IPS-NIHi11 (cell line): ENCODE data around the gene ALK.

ENCODE experiments used
- DNase-seq: peaks from one replicate; pipeline ENCODE4 v3.0.0; 2012; ENCODE audit warnings: mixed read lengths, low spot score

The ALK gene

GRCh38 chr2:29606104-29607037, 315.0 kb downstream of the ALK start:
- DNase-seq = no peak

DNA sequence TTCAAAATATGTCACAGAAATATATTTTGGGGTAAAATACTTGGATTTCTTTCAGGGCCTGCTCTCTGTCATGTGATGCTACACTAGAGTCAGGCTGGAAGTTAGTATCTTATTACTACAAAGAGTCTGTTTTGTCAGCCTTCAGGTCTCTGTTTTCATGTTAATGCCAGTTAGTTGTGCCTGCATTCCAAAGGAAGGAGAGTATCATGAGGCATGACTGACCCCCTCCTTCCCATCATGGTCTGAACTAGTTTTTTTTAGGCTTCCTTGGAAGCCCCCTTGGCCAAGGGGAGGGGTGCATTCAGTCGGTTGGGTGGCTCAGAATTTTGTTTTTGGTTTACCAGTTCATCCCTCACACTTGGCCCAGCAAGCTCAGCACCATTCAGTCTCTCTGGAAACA, 318.0 kb downstream of the ALK start:
- peak; percentile 52 for DNase-seq

DNA sequence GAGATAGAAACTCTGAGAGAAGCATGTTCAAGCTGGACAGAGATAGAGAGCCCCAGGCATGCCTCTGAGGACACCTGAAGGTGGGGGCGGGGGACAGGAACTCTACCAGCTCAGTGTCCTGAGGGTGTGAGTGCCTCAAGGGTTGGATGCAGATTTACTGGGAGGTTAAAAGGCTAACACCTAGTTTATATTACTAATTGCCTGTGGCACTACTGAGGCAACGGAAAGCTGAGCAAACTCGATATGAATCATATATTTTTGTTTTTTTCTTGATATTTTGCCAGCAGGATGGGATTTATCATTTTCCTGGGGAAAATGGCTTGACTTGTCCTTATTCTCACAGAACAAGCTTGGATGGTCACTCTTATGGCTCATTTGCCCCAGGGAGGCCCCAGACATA, 319.5 kb downstream of the ALK start:
- DNase-seq = no peak

- no peak for DNase-seq
Measured at GRCh38 chr2:29601321-29601720, 320.1 kb downstream of the ALK start.

GRCh38 chr2:29599946-29600345, 321.4 kb downstream of the ALK start:
- no peak for DNase-seq

DNA sequence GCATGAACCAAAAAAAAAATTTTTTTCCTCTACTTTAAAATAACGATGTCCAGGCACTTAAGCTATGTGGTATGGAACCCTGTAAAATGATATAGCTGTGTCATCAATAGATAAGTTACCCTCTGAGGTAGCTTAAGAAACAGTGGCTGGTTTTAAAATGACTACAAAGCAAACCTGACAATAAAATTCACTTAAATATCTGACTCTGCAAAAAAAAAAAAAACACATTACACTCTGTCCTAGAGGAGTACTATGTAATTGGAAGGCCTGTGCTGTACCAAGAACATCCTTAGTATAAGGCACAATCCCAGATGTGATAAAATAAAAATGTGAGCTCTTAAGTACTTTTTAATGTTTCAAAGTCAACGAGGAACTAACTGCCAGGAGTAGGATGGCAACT, 322.4 kb downstream of the ALK start:
- DNase-seq = no peak

- DNase-seq = no peak
Measured at GRCh38 chr2:29597035-29597434, 324.4 kb downstream of the ALK start.

- DNase-seq = no peak
Measured at GRCh38 chr2:29596584-29596983, 324.8 kb downstream of the ALK start.

DNA sequence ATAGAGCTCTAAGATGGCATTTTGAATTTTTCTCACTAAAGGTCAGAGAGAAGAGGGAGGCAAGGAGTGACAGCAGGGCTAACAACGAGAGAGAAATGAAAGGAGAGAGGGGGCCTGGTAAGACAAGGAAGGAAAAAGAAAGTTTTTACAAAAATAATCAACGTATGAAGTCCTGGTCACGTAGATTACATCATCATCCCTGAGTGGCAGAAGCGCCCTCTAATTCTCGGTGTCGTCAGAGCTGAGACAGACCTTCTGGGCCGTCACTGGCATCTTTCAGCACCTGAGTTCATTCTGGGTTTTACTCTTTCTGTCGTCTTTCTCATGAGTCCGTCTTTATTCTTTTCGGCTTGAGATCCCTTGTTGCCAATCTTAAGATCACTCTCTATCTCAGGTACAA, 329.8 kb downstream of the ALK start:
- DNase-seq = no peak

DNA sequence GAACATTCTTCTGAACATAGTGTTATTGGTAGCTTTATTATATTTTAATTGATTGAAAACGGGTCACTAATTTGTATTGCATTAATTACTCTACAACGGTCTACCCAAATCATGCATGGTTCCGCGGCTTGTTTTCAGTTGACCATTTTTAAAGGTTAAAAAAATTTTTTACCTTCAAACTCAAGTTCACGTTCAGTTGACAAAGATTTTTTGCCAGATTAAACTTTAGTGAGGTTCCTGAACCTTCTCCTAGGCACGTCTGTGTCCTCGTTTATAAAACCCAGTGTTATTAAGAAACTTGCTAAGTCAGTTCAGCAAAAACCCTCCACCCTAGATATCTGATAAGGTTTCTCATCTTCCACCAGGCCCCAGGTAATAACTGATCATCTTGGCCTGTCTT, 331.2 kb downstream of the ALK start:
- no peak for DNase-seq

DNA sequence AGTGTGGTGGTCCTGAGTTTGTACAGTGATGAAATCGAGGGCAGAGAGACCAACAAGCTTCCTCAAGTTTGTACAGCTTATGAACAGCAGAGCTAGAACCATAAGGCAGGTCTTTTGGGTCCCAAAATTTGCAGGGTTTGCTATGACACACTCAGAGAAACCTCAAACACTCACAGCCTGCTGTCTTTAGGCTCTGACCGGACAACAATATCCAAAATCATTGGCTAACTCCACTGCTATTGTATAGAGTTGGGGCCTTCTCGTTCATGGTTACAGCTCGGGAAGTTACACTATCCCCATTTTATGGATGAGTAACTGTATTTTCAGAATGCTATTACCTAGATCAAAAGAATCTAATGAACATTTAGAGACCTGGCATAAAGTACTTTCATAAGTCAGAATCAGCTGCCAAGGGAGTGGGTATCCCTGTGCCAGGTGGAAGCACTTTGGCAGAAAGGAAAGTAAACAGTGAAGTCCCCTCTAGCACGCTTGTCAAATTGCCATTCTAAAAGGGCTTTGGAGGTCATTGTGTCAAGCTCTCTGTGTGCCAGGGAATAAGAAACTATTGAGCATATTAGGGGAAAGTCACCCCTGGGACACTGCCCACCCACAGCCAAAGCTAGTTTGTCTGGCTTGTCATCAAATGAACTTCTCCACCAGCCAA, 331.8 kb downstream of the ALK start:
- no peak for DNase-seq

- DNase-seq = no peak
Measured at GRCh38 chr2:29587402-29588190, 333.8 kb downstream of the ALK start.

GRCh38 chr2:29586919-29587318, 334.5 kb downstream of the ALK start:
- DNase-seq = no peak

- DNase-seq = no peak
Measured at GRCh38 chr2:29583548-29584156, 337.7 kb downstream of the ALK start.

DNA sequence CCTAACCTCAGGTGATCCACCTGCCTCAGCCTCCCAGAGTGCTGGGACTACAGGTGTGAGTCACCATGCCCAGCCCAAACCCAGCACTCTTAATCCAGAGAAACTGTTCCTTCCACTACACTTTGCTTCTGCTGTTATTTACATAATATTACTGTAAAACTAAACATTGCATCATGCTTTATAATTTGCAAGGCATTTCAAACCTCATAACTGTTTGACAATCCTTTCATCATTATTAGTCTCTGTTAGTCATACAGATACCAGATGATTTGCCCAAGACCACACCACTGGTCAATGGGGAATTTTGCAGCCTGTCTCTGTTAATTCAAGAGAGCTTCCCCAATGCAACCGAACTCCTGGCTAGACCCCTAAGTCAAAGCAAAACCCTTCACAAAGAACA, 338.3 kb downstream of the ALK start:
- no peak for DNase-seq

- no peak for DNase-seq
Measured at GRCh38 chr2:29582062-29582461, 339.3 kb downstream of the ALK start.

DNA sequence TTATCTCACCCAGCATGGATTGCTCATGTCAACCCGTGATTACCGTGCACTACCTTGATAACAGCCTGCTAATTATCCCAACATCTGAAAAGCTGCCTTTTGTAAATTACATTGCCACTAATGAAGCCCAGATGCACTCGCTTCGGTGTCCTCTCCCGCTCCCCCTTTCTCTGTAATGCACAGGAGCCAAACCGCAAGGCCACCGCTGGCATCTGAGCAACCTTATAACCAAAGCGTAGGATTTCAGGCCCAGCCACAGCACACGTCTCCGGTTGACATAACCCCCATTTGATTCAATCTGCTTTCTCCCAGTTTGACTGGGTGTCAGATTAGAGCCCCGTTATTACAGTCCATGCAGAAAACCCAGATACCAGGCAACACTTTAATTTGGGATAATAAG, 341.2 kb downstream of the ALK start:
- no peak for DNase-seq

- DNase-seq = no peak
Measured at GRCh38 chr2:29579495-29580169, 341.8 kb downstream of the ALK start.

- no peak for DNase-seq
Measured at GRCh38 chr2:29578084-29578598, 343.2 kb downstream of the ALK start.

DNA sequence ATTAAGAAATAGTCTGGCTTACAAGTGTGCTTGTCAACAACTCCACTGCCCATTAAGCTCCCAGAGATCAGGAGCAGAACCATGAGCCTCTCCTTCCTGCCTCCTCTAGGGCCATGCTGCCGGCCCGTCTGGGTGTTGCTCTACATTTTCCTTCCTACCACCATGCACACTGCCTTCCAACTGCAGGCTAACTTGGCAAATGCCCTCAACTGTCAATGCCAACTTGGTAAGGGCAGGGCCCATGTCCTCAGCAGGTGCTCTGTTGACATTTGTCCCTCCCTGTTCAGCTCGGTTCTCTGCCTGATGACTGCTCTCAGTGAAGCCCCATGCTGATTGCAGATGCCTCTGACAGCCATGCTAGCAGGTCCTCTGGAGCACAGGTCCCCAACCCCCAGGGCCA, 345.2 kb downstream of the ALK start:
- no peak for DNase-seq

DNA sequence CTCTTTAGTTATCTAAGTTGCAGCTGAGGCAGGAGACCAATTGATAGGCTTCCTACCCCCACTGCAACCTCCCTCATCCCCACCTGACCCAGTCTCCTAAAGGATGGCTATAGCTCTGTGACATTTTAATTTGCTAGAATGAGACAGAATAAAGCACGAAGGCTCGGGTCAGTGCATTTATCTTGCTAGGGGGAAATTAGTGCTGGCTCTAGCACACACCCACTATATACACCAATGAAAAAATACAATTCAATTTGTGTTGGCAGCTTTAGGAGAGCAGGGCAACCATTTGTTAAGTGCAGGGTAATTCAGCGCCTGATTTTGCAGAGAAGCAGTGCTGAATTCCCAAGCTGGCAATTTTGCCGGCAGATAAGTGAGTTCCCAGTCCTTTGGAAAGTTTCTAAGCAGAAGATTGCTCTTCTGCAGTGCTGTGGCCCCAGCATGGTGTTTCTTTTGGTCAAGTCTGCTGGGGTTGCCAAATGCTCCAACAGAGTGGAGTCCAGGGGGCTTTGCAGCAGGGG, 346.0 kb downstream of the ALK start:
- no peak for DNase-seq
